Activated CD8-positive, alpha-beta memory T cell treated with anti-CD3 and anti-CD28 coated beads, Interleukin-2, amount 50 U/mL, for 24 hours (primary cell): ENCODE data around the gene KDM4C.

Experiments used
- DNase-seq: peaks from one replicate; pipeline ENCODE4 v3.0.0-alpha.2; 2020; ENCODE audit errors: extremely low read depth

KDM4C gene

DNA sequence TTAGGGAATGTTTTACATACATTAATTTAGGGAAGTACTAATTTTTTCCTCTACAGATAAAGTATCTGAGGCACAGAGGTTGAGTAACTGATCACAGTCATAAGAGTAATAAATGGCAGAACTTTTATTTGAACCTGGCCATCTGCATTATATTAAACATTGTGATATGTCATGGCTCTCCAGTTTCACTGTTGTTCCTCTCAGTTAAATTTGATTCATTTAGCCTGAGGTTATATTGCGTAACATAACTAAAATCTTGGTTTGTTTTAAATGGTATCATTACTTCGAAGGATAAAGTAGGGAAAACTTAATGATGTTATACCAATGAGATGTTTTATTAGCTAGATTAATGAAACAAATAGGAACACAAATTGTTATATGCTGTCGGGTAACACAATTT is 284.4 kb downstream of the KDM4C start:
- no peak for DNase-seq

- DNase-seq = no peak
Measured at GRCh38 chr9:7045361-7045760, 287.6 kb downstream of the KDM4C start.

DNA sequence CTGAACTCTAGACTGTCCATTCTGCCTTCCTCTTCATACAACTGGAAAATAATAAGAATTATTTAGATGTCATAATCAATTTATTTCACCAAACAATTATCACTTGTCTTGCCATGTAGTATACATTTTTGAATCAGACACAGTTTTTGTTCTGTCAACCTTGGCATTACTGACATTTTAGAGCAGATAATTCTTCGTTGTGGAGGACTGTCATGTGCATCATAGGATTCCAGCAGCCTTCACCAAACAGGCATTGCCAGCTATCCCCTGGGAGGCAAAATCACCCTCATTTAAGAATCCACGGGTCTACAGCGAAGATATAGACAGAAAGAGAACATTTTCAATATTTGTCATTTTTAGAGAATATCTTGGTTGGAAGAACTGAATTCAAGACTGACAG is 293.9 kb downstream of the KDM4C start:
- no peak for DNase-seq

- DNase-seq = no peak
Measured at GRCh38 chr9:7053903-7054302, 296.1 kb downstream of the KDM4C start.

DNA sequence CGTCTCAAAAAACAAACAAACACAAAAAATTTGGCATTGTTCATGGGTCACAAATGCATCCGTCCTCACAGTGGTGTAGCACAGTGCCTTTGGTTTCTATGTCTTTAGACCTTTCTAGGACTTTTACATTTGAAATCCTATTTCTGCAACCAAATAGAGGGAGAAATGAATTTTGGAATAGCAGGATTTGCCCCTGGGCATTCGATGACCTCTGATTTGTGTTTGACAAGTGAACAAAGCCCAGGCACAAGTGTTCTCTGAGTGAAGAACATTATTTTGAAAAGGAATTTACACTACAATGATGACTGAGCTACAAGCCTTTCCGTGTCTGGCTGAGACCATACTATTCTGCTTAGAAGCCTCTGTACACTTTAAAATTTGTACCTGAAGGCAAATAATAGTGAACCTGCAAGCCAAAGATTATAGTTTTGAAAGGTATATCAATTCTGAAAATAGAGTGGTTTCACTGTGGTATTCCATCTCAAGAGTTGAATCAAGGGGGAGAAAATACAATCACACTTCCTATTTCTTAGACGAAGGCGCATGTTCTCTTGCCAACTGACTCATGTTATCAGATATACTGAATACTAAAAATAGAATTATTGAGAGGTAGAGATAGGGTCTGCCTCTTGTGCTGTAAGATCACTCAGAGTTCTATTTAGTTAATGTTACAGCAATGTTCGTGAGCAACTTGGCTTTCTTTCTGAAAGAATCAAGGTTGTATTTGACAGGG is 297.6 kb downstream of the KDM4C start:
- no peak for DNase-seq

DNA sequence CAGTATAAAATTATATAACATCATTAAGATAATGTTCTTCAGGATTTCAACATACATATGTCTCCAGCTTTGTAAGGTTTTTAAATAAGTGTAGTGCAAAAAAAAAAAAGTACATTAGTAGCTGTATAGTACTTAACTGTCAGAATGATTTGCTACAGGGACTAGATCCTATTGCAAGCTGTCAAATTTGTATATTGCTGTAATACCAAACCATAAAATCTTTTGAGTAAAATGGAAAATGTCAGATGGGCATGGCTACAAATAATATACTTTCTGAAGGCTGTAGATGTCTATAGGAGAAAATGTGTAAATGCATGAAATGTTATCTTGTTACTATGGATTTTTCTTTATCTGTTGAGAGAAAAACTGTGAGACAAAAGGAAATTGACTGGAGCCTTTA is 298.5 kb downstream of the KDM4C start:
- no peak for DNase-seq

DNA sequence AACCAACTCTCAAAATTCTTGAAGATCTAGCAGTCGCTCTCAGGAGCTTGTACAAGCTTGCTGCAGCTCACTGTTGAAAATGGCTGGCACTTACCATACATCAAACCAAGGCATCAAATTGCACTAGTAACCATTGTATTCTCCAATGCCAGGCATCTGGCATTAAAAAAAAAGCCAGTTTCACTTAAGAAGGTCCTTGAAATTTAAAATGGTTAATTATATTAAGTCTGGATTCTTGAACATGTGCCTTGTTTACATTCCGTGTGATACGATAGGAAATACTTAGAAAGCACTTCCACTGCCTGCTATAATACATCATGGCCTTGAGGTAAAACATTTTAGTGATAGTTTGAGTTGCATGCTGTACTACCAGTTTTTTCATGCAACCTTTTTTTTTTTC is 300.7 kb downstream of the KDM4C start:
- no peak for DNase-seq

GRCh38 chr9:7067169-7067568 is 309.4 kb downstream of the KDM4C start:
- DNase-seq = no peak

GRCh38 chr9:7071916-7072315 is 314.1 kb downstream of the KDM4C start:
- no peak for DNase-seq

DNA sequence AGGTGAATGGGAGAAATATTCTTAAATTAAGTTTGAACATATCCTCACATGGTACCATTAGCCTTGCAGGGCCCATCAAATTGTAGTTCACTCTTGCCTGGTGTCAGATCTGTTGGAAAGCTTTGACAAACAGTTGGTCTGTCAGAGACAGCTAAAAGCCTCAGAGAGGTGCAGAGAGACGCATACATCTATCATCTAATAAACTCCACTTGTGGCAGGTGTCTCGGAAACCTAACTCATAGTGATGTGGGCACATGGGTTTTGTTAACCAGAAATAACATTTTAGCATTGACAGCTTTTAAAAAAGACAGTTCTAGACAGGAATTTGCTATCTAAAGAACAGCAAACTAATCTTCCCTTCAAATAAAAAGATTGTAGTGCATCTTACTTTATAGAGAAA is 315.9 kb downstream of the KDM4C start:
- no peak for DNase-seq

DNA sequence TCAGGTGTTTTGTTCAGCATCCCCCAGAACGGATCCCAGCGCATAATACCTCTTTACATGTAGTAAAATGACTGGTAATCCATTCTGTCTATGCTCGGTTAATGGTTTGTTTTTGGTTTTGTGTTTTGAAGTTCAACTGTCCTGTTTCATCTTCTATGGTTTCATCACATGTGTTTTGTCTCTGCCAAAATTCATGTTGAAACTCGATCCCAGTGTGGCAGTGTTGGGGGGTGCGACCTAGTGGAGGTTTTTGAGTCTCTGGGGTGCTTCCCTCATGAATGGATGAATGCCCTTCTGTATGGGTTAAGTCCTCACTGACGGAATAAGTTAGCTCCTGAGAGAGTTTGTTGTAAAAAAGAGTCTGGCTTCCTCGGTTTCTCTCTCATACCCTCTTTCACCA is 317.4 kb downstream of the KDM4C start:
- DNase-seq = no peak

GRCh38 chr9:7079051-7079450 is 321.3 kb downstream of the KDM4C start:
- no peak for DNase-seq

DNA sequence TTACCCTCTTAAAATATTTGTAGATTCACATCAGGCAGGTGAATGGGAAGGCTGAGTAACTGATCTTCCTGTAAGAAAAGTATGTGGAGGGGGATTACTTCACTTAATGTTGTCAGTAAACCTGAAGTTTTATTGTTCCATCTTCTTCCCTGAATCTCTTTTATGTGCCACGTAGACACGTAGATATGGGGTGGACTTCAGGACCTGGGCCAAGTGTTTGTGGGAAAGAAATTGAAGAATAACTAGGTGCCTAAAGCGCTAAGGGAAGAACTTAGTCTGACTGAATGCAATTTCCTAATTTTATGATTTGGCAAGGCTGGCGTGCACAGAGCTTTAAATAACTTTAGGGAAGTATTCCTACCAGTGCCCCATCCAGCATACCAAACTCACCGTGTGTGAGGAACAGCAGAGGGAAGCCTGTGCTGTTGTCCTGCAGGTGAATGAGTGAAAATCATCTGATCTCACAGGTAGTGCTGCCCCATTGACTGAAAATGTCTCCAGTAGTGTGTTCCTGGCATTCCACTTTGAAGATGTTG is 323.4 kb downstream of the KDM4C start:
- DNase-seq = no peak

- no peak for DNase-seq
Measured at GRCh38 chr9:7083192-7083591, 325.4 kb downstream of the KDM4C start.

GRCh38 chr9:7085357-7085756 is 327.6 kb downstream of the KDM4C start:
- DNase-seq = no peak

DNA sequence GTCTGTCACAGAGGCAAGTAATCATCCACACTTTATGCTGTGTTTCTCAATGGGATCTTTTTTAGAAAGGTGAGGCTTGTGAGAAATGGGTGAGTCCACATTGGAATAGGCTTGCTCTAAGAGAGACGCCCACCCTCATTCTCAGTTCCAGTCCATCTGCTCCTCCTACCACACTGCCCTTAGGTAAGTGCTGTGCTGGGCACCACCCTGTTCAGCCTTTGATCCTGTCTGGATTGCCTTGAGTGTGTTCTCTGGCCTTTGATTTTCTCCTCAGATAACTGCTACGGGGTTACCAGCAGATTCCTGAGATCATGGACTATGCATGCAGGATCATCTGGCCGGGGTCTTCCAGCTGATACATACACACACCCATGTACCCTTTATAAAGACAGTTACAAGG is 328.6 kb downstream of the KDM4C start:
- no peak for DNase-seq

DNA sequence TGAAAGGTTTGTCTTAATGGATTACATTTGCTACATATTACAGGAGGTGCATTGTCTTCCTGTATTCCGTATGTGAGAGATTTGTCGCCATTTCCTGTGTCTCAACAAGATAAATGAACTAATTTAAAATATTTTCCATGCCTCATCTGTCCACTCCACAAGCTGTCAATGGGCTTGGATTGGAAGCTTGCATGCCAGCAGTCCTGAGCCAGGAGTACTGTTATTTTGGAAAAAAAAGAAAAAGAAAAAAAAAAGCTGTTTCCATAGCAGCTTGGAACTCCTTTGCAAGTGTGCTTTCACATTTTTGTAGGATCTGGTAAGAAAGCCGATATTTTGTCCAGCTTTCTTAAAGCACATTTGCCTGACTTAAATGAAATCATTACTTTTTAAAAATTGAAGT is 330.8 kb downstream of the KDM4C start:
- DNase-seq = no peak

DNA sequence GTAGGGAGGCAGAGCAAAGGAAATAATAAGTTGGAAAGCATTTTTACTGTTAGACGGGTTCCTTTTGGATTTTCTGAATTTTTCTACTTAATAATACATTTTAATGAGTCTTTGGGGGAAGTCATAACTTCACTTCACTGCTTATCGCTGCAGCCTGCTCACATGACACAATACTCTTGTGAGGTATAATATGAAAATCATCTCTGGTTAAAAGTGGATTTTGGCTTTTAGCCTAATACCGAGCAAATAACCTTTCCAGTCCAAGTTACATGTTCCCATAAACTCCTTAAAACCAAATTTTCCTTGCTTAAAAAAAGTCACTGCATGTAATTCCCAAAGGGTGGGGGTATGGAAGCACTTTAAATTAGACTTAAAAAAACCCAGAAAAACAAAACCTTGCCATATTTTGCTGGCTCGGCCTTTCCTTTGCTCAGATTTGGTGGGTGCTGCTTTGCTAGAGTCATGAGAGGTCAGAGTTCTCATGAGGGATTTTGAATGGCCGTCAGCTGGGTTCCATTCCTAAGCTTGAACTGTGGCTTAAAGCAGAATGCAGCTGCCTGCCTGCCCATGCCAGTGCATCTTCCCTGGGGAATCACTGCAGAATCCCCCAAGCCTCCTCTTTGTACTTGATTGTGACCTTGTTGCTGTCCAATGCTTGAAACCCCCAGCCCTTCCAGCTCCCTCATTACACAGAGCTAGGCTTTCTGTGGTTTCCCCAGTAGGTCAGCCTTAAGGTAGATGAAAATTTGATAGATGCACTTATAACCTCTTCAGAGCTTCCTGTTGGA is 331.8 kb downstream of the KDM4C start:
- no peak for DNase-seq

DNA sequence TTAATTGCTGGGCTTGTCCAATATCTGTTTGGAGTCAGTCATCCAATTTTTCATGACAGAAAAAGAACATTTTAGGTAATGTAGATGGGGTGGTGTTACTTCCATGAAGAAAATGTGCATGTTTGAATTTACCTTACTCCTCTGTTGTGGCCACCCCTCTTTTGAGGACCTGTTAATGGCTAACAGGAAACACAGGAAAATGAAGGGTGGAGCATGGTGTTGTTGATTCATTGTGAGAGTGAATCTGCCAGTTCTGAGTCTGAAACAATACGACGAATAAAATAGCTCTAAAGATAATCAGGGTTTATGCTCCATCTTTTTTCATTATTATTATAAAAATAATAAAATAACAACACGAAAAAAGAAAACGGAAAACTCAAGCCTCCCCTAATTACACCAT is 335.3 kb downstream of the KDM4C start:
- no peak for DNase-seq

- no peak for DNase-seq
Measured at GRCh38 chr9:7094052-7094451, 336.3 kb downstream of the KDM4C start.

GRCh38 chr9:7094576-7094975 is 336.8 kb downstream of the KDM4C start:
- no peak for DNase-seq

GRCh38 chr9:7095058-7095457 is 337.3 kb downstream of the KDM4C start:
- DNase-seq = no peak

GRCh38 chr9:7097040-7097715 is 339.4 kb downstream of the KDM4C start:
- no peak for DNase-seq
